Left renal cortex interstitium (tissue), 4 donors: ENCODE results near the gene TRIM22. TPM values are rescaled to one million over a fixed set of nuclear protein-coding genes. Genes with fewer than 3 reads are reported as not detected.

ENCODE experiments used
- DNase-seq, 4 donors: peaks; one replicate each; pipeline ENCODE4 v3.0.0-alpha.2; 2013; ENCODE audit warnings: low read depth in 4 of 4, low spot score in 2 of 4, missing footprints in 1 of 4
- polyA plus RNA-seq, 4 donors: library from polyadenylated mRNA; unstranded; fragments of 120-200 nt; gene quantifications; one replicate each; pipeline ENCODE4 v1.2.1, GENCODE V29; 2013; ENCODE audit not compliant: insufficient read length in 4 of 4

Gene TRIM22
- polyA plus RNA-seq, 4 donors, result 6.8 to 11.9 (median 10.3) TPM

DNA sequence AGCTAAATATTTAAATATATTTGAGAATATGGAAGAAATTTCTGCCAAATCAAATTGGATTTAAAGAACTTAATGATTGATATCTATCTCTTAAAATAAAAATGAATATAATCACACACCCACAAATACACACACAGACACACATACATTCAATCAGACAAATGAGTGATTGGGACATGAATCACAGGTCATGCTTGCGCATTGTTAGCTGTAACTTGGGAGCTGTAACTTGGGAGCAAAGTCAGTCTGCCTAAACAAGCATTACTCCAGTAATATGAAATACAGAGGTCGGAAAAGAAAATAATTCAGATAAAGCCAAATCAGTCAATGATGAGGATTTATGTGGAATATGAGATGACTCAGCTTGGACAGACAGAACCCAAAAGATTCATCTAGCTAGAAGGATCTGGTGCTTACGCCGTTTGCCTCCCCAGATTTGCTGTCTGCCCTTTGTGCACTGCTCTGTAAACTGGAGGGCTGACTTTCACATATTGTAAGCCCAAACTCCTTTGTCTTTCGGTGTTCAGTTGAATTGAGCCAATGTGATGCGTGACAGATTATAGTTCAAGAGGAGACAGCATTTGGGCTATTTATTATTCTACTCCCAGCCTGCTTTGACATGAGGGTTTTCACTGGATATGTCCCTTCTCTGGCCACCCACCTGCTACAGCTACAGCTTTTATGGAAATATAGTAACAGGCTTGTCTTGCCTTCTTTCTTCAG lies 48.2 kb downstream of the TRIM22 start:
- no peak for DNase-seq

- DNase-seq, result no peak
Observed at GRCh38 chr11:5738431-5738830, 48.8 kb downstream of the TRIM22 start.

GRCh38 chr11:5746614-5747013 lies 57.0 kb downstream of the TRIM22 start:
- no peak for DNase-seq

GRCh38 chr11:5749836-5750235 lies 60.2 kb downstream of the TRIM22 start:
- DNase-seq, result no peak

DNA sequence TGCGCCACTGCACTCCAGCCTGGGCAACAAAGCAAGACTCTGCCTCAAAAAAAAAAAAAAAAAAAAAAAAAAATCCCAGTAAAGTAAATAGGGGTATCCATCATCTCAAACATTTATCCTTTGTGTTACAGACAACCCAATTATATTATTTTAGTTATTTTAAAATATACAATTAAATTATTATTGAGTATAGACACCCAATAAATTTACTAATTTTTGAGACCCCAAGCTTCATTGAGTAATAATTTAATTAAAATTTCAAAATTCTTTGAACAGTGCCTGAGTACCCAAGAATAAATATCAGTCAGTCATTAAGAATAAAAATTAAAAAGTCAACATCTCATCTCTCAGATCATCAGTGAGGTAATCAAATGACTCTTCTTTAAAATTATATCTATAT lies 64.4 kb downstream of the TRIM22 start, which contains the start of gene OR52N4:
Gene OR52N4, plus strand, starts transcription at position 301 of the 400 bp plus-strand sequence. CDS start 498 bp downstream, outside the sequence.
- no peak for DNase-seq

Other genes starting within 250 kb of the TRIM22 start
- gene OR51I1, start 248.3 kb upstream of the TRIM22 start, polyA plus RNA-seq, result not detected
- gene OR51I2, start 240.5 kb upstream of the TRIM22 start, polyA plus RNA-seq, result under 1 TPM in 1 of 4 donors, not detected in 3; 0.04 TPM
- not detected for gene OR52D1, start 201.1 kb upstream of the TRIM22 start, polyA plus RNA-seq
- not detected for gene UBQLN3, start 179.8 kb upstream of the TRIM22 start, polyA plus RNA-seq
- 1 to 10 TPM in 1 of 4 donors, under 1 TPM in 3; 0.30 to 1.0 (median 0.71) TPM for gene UBQLNL, start 173.1 kb upstream of the TRIM22 start, polyA plus RNA-seq
- not detected for gene OR52H1, start 141.2 kb upstream of the TRIM22 start, polyA plus RNA-seq
- under 1 TPM in 2 of 4 donors, not detected in 2; 0.09 to 0.25 TPM for gene OR52B6, start 108.9 kb upstream of the TRIM22 start, polyA plus RNA-seq
- gene TRIM6, start 93.2 kb upstream of the TRIM22 start, polyA plus RNA-seq, result 10 to 100 TPM; 11.8 to 65.1 (median 35.7) TPM
- 10 to 100 TPM in 1 of 4 donors, 1 to 10 TPM in 3; 6.1 to 12.6 (median 9.3) TPM for gene TRIM34, start 64.8 kb upstream of the TRIM22 start, polyA plus RNA-seq
- 10 to 100 TPM; 35.3 to 52.4 (median 41.9) TPM for gene TRIM5, start 4.7 kb upstream of the TRIM22 start, polyA plus RNA-seq
- gene OR56B1, start 46.7 kb downstream of the TRIM22 start, polyA plus RNA-seq, result not detected
- gene OR52N4, start 64.5 kb downstream of the TRIM22 start, polyA plus RNA-seq, result not detected
- gene OR52N5, start 93.6 kb downstream of the TRIM22 start, polyA plus RNA-seq, result not detected
- not detected for gene OR52N1, start 101.5 kb downstream of the TRIM22 start, polyA plus RNA-seq
- gene OR52N2, start 119.1 kb downstream of the TRIM22 start, polyA plus RNA-seq, result not detected
- gene OR52E6, start 152.1 kb downstream of the TRIM22 start, polyA plus RNA-seq, result not detected
- gene OR52E8, start 167.9 kb downstream of the TRIM22 start, polyA plus RNA-seq, result not detected
- gene OR52E4, start 190.8 kb downstream of the TRIM22 start, polyA plus RNA-seq, result under 1 TPM in 2 of 4 donors, not detected in 2; 0.06 to 0.07 TPM
- not detected for gene OR52E5, start 203.4 kb downstream of the TRIM22 start, polyA plus RNA-seq